B cell (primary cell): ENCODE measurements around the gene TRPM7. TPM values are rescaled to one million over a fixed set of nuclear protein-coding genes. Genes with fewer than 3 reads are reported as not detected.

Experiments
- ATAC-seq: fragments of 200-7000 bp; cut with Tn5 transposase; one replicate; pipeline ENCODE4 v1.10.0; 2021; ENCODE audit warnings: low read depth, mild to moderate bottlenecking, moderate number of reproducible peaks, moderate library complexity
- CTCF ChIA-PET: fragments of 350-600 bp; sonication (Branson Sonifier 250); formaldehyde crosslinking; loops from one replicate; lab custom pipeline; 2021; ENCODE audit warnings: antibody characterized with exemption, inconsistent platforms; lab: Charles Lee
- POLR2A ChIA-PET: fragments of 350-600 bp; sonication (Branson Sonifier 250); formaldehyde crosslinking; loops from one replicate; lab custom pipeline; 2021; ENCODE audit warnings: antibody characterized with exemption; lab: Charles Lee
- DNase-seq: peaks from one replicate; pipeline ENCODE4 v3.0.0; 2013
- H2AFZ ChIP-seq: 2 replicates; pipeline ENCODE4 v1.6.1; 2012; ENCODE audit warnings: mild to moderate bottlenecking, low read depth, low read length; ENCODE audit not compliant: insufficient read depth, poor library complexity, severe bottlenecking
- H3K27ac ChIP-seq, 2 donors: 1 replicate in 1 of 2; 2 replicates in 1 of 2; pipeline ENCODE4 v1.5.1; 2012 to 2013; ENCODE audit warnings: low read length in 2 of 2, mild to moderate bottlenecking in 2 of 2, moderate library complexity in 1 of 2
- H3K27me3 ChIP-seq, 4 experiments: fragments of 200-600 bp in 1 of 4; sonication (generic) in 1 of 4; replicated peaks in 1 of 4; 1 replicate in 2 of 4; 2 replicates in 2 of 4; pipeline versions ENCODE4 v1.6.1 to v1.7.0; 2013 to 2016; ENCODE audit warnings: low read length in 3 of 4, mild to moderate bottlenecking in 2 of 4, mixed read lengths in 1 of 4, moderate library complexity in 1 of 4; ENCODE audit not compliant: insufficient read depth in 4 of 4, control insufficient read depth in 3 of 4; ENCODE audit errors: control extremely low read depth in 1 of 4
- H3K36me3 ChIP-seq, 2 experiments: replicated peaks in 1 of 2; 1 replicate in 1 of 2; 2 replicates in 1 of 2; pipeline versions ENCODE4 v1.6.1 to v1.7.1; 2013; ENCODE audit warnings: low read length in 1 of 2; ENCODE audit not compliant: insufficient read depth in 2 of 2, control insufficient read depth in 1 of 2; ENCODE audit errors: control extremely low read depth in 1 of 2, extremely low read depth in 1 of 2
- H3K4me1 ChIP-seq, 2 donors: fragments of 200-600 bp in 1 of 2; sonication (generic) in 1 of 2; 1 replicate in 1 of 2; 2 replicates in 1 of 2; pipeline versions ENCODE4 v1.5.1 to v1.6.1; 2013 to 2017; ENCODE audit warnings: low read length in 2 of 2; ENCODE audit not compliant: control insufficient read depth in 2 of 2, insufficient read depth in 2 of 2
- H3K4me2 ChIP-seq: replicated peaks from 2 replicates; pipeline ENCODE3; 2012; ENCODE audit warnings: mild to moderate bottlenecking, low read depth, low read length; ENCODE audit not compliant: poor library complexity, severe bottlenecking
- H3K4me3 ChIP-seq, 5 experiments: fragments of 200-600 bp in 1 of 5; sonication (generic) in 1 of 5; 1 replicate in 3 of 5; 2 replicates in 2 of 5; pipeline versions ENCODE4 v1.5.1 to v1.7.0; 2011 to 2016; ENCODE audit warnings: low read length in 4 of 5, mild to moderate bottlenecking in 4 of 5, low read depth in 2 of 5, control low read depth in 1 of 5, moderate library complexity in 1 of 5; ENCODE audit not compliant: insufficient read depth in 1 of 5; ENCODE audit errors: control extremely low read depth in 1 of 5, extremely low read depth in 1 of 5
- H3K79me2 ChIP-seq: fragments of 200-600 bp; sonication (generic); one replicate; pipeline ENCODE4 v1.6.0; 2016; ENCODE audit warnings: low read length; ENCODE audit not compliant: control insufficient read depth, insufficient read depth
- H3K9ac ChIP-seq: fragments of 200-600 bp; sonication (generic); 2 replicates; pipeline ENCODE4 v1.6.1; 2017; ENCODE audit warnings: mild to moderate bottlenecking, low read length, moderate library complexity
- H3K9me3 ChIP-seq, 3 donors: one replicate each; pipeline versions ENCODE4 v1.6.1 to v1.7.1; 2013; ENCODE audit warnings: low read length in 2 of 3; ENCODE audit not compliant: control insufficient read depth in 2 of 3, insufficient read depth in 1 of 3; ENCODE audit errors: control extremely low read depth in 1 of 3
- H4K20me1 ChIP-seq: 2 replicates; pipeline ENCODE4 v1.6.0; 2012; ENCODE audit warnings: mild to moderate bottlenecking, low read length; ENCODE audit not compliant: insufficient read depth, control insufficient read depth, poor library complexity, severe bottlenecking
- H3K27ac Mint-ChIP-seq: one replicate; pipeline ENCODE4 v1.8.0; 2021; ENCODE audit warnings: mixed read lengths
- H3K27me3 Mint-ChIP-seq: one replicate; pipeline ENCODE4 v1.8.0; 2021; ENCODE audit warnings: mixed read lengths
- H3K4me1 Mint-ChIP-seq: one replicate; pipeline ENCODE4 v1.8.0; 2021; ENCODE audit warnings: mixed read lengths
- H3K4me3 Mint-ChIP-seq: one replicate; pipeline ENCODE4 v1.8.0; 2021; ENCODE audit warnings: mixed read lengths
- H3K9me3 Mint-ChIP-seq: one replicate; pipeline ENCODE4 v1.8.0; 2022; ENCODE audit warnings: mixed read lengths; ENCODE audit not compliant: insufficient read depth
- EZH2 ChIP-seq: IDR thresholded peaks from 2 replicates; pipeline ENCODE4 v1.6.1; 2012; ENCODE audit warnings: borderline replicate concordance, low read depth, mild to moderate bottlenecking, moderate library complexity, low read length; ENCODE audit not compliant: insufficient read depth, poor library complexity, severe bottlenecking
- intact Hi-C: fragments of 100-400 bp; cut with micrococcal nuclease; formaldehyde crosslinking; loops from one replicate; pipeline ENCODE4 v1.10.0; 2022
- polyA plus RNA-seq: library from polyadenylated mRNA; depleted of rRNA; stranded (reverse); fragments of >200 nt; gene quantifications from 2 replicates; pipeline ENCODE4 v1.2.3, GENCODE V29; 2012
- small RNA-seq: library from RNA; depleted of rRNA; stranded (forward); fragments of <200 nt; gene quantifications from one replicate; pipeline ENCODE3, GENCODE V24; 2012; ENCODE audit warnings: low replicate concordance, low read depth; ENCODE audit not compliant: insufficient read length
- total RNA-seq, 2 donors: library from RNA; stranded (reverse); fragments of 120-200 nt in 1 of 2; gene quantifications; 1 replicate in 1 of 2; 2 replicates in 1 of 2; pipeline versions ENCODE4 v1.2.3 to v1.2.4, GENCODE V29; 2013 to 2022
- TF ChIP-seq, protein P1 (sequence below): fragments of 200-600 bp; IDR thresholded peaks from one replicate; pipeline ENCODE4 v1.8.0; 2022; ENCODE audit warnings: antibody characterized with exemption, mild to moderate bottlenecking

The TRPM7 gene
- total and polyA plus RNA-seq, 2 donors (not counting 1 experiment from before 2014, with no cell fraction given) = 12.5 to 77.2 TPM

DNA sequence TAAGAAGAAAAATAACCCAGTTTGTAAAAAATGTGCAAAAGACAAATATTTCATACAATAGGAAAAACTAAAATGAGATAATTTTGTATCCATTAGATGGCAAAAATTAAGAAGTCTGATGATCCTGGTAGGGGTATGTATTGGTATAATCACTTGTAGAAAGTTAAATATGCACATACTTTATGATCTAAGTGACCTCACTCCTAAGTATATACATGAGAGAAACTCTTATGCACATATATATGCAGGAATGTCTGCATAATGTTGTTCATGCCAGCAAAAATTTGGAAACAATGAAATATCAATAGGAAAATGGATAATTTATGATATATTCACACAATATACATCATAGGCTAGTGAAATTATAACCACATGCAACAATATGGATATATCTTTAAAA lies 173.6 kb downstream of the TRPM7 start:
- Histone ChIP-seq H3K9me3 (peaks cover 0 to 6% (median 3%) of the 10 kb centered on the region in 3 donors), H3K36me3 (no peaks in the 10 kb centered on the region), H4K20me1 (no peaks in the 10 kb centered on the region), H2AFZ (no peak overlapping the region), H3K4me1 (no peaks in the 10 kb centered on the region), H3K4me2 (no peak overlapping the region), H3K9ac (no peak overlapping the region), H3K27ac (no peak overlapping the region), H3K27me3 (no peaks in the 10 kb centered on the region), H3K4me3 (no peak overlapping the region), H3K79me2 (no peaks in the 10 kb centered on the region)
- ChIA-PET POLR2A (no interaction called here), CTCF (no interaction called here)
- DNase-seq (no peak), ATAC-seq (no peak)
- Mint-ChIP-seq H3K4me1 (no peaks in the 10 kb centered on the region), H3K4me3 (no peak overlapping the region), H3K9me3 (peaks cover 3% of the 10 kb centered on the region), H3K27ac (no peak overlapping the region), H3K27me3 (no peaks in the 10 kb centered on the region)
- intact Hi-C loops = no loop called here
- no peak for TF ChIP-seq EZH2
- TF ChIP-seq, protein P1, sequence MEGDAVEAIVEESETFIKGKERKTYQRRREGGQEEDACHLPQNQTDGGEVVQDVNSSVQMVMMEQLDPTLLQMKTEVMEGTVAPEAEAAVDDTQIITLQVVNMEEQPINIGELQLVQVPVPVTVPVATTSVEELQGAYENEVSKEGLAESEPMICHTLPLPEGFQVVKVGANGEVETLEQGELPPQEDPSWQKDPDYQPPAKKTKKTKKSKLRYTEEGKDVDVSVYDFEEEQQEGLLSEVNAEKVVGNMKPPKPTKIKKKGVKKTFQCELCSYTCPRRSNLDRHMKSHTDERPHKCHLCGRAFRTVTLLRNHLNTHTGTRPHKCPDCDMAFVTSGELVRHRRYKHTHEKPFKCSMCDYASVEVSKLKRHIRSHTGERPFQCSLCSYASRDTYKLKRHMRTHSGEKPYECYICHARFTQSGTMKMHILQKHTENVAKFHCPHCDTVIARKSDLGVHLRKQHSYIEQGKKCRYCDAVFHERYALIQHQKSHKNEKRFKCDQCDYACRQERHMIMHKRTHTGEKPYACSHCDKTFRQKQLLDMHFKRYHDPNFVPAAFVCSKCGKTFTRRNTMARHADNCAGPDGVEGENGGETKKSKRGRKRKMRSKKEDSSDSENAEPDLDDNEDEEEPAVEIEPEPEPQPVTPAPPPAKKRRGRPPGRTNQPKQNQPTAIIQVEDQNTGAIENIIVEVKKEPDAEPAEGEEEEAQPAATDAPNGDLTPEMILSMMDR = no peak

Small RNA genes within 50 kb of the gene (small RNA-seq; reads per million reads assigned to genes)
- gene RN7SL354P = not detected

Other genes with a start within 250 kb of the TRPM7 start
- gene USP50, start 140.1 kb downstream of the TRPM7 start, total RNA-seq = 0.34 TPM in 1 of 2 replicates, not detected in the other
- gene USP50, start 140.1 kb downstream of the TRPM7 start, polyA plus RNA-seq = not detected in 2 replicates
- gene SPPL2A, start 78.9 kb upstream of the TRPM7 start, total RNA-seq = 78.3 and 78.4 TPM in 2 replicates
- 34.6 and 37.6 TPM in 2 replicates for gene SPPL2A, start 78.9 kb upstream of the TRPM7 start, polyA plus RNA-seq
- 12.0 and 12.6 TPM in 2 replicates for gene AP4E1, start 221.9 kb upstream of the TRPM7 start, total RNA-seq
- 2.8 and 3.0 TPM in 2 replicates for gene AP4E1, start 221.9 kb upstream of the TRPM7 start, polyA plus RNA-seq